22Rv1 (cell line): Measurements from ENCODE around the gene CLCN3.

ENCODE experiments used
- H3K27ac ChIP-seq: fragments of 450-650 bp; 2 replicates; pipeline ENCODE4 v1.5.1; 2017
- ZFX ChIP-seq: fragments of 450-650 bp; IDR thresholded peaks from 2 replicates; pipeline ENCODE4 v1.6.1; 2017; ENCODE audit warnings: antibody characterized with exemption, borderline replicate concordance
- TF ChIP-seq, protein P1 (sequence below): fragments of 450-650 bp; IDR thresholded peaks from 2 replicates; pipeline ENCODE4 v1.5.1; 2017; ENCODE audit warnings: mild to moderate bottlenecking

CLCN3 gene

DNA sequence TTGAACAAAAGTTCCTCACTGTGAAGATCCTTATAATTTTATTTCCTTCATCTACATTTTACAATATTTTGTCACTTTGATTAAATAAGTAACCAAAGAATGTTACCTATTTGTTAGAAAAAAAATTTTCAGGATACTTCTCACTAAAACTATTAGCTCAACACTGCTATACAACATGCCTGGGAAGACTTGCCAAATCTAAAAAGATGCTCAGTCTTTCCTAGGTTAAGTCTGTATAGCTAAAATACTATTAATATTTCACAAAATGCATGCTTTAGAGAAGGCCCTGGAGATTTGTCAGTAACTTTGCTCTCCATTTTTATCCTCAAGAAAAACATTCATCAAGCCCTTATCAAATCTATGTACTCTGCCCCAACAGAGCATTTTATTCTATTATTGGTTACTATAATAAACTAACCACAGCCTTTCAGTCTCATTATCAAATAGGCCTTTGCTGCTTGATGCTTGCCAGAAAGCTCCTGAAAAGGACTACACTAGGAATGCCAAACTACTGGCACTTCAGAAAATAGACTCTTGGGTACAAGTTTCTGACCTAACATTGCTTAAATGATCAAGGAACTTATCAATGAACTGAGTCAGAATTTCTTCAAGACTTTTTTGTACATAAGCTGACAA lies 25.7 kb upstream of the CLCN3 start:
- TF ChIP-seq ZFX, result no peak
- TF ChIP-seq, protein P1, sequence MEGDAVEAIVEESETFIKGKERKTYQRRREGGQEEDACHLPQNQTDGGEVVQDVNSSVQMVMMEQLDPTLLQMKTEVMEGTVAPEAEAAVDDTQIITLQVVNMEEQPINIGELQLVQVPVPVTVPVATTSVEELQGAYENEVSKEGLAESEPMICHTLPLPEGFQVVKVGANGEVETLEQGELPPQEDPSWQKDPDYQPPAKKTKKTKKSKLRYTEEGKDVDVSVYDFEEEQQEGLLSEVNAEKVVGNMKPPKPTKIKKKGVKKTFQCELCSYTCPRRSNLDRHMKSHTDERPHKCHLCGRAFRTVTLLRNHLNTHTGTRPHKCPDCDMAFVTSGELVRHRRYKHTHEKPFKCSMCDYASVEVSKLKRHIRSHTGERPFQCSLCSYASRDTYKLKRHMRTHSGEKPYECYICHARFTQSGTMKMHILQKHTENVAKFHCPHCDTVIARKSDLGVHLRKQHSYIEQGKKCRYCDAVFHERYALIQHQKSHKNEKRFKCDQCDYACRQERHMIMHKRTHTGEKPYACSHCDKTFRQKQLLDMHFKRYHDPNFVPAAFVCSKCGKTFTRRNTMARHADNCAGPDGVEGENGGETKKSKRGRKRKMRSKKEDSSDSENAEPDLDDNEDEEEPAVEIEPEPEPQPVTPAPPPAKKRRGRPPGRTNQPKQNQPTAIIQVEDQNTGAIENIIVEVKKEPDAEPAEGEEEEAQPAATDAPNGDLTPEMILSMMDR, result no peak

DNA sequence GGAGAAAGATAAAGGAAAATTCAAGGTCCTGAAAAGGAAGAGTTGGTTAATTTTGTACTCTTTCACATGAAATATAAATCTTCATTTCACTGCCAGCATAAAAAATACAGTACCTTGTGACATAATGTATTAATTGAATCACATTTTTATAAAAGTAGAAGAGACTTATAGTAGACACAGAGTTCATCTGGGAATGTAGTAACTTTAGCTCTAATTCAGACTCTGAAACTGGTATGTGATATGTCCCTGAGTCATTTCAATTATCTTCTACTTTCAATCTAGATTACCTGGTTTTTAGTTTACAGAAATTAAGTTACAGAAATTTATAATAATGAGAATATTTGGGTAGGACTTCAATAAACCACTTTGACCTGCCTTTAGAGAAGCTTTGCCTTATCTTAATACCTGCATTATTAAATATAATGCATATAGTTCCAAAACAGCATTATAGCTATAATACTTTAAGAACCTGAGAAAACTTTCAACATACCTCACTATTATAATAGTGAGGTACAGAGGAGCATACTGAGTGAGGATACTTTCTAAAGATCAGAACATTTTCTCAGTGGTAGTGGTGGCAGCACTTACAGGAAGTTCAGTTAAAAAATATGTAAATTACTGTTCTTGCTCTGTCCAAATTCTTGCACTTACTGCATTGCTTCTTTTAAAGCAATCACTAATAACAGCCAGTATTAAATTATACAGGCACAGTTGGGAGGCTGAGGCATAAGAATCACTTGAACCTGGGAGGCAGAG lies 19.2 kb upstream of the CLCN3 start:
- no peak overlapping the region for H3K27ac ChIP-seq
- TF ChIP-seq ZFX, result no peak
- TF ChIP-seq, protein P1, result no peak

More for the DNA sequence above, 25.7 kb upstream of the CLCN3 start:
- no peak overlapping the region for H3K27ac ChIP-seq

DNA sequence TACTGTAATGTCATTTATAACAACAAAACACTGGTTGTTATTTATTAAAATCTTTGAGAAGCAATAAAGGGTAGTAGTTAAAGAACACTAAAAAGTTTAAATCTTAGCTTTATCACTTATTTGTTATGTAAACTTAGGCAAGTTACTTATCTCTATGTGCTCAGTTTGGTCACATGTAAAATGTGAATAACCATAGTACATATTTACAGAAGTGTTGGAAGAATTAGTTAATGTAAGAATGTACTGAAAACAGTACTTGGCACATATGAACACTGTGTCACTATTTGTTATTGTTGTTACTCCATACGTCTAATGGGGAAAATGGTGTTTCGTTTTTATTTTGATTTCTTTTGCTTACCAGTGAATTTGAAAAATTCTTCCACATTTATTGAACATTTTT lies 17.1 kb upstream of the CLCN3 start:
- TF ChIP-seq ZFX, result no peak
- TF ChIP-seq, protein P1, result no peak
- H3K27ac ChIP-seq, result no peak overlapping the region

DNA sequence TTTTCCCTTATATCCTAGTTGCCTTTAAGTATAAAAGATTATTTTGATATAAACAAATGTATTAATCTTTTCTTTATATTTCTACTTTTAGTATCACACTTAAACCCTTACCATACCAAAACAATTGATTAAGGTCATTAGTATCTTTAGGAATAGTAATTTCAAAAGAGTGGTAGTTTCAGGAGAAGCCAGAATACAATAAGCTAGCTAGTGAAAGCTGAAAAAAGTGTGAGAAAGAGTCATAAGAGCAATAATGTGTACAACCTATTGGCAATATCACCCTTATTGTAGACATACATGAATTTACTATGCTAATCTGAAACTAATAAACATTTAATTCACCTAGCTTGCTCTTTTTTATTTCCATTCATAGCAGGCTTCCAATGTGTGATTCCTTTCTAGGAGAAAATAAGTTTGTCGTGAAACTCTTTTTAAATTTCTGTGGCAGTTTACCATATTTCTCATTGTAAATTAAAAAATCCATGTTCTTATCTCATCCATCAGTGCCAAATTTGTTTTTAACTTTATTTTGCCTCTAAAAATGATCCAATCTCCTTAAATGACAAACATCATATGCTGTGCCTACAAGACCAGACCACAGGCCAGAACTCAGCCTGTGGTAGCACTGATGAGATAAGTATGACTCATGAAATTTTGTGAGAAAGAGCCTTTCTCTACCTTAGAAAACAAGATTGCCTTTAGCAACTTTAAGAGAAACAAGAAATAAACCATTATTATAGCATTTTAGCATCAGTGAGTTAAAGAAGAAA lies 16.1 kb upstream of the CLCN3 start:
- TF ChIP-seq, protein P1, result no peak
- no peak for TF ChIP-seq ZFX
- H3K27ac ChIP-seq, result no peak overlapping the region

DNA sequence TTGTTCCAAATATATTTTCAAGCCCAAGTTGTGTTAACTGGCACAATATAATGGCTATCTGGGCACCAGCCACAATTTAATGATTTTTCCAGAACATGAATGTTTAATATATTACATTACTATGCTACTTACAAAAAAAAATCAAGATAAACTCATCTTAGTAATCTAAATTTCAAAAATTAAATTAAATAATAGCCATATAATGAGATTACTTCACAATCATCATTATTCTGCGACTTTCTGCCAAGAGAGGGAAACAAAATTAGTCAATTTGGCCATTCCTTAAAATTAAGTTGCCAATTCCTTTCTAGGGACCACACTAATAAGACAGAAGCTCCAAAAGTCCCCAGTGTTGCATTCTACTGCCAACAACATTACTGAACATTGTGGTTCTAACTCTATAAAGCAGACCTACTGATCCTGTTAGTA lies 15.5 kb upstream of the CLCN3 start:
- no peak overlapping the region for H3K27ac ChIP-seq

DNA sequence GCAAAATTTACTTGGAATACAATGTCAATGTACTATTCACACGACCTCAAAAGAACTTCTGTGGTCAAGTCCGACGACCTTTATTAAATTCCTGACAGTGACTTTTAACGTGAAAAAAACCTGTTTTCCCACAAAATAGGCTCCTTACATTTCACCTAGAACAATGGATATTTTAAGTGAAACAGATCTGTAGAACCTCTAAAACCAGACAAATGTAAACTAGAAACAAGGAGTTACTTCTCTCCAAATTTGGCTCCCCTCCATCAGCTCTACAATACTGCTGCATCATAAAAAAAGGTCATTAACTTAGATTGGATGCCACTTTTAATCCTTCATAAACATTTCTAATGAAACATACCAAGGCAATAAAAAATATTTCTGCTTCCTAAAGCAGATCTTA lies 9.2 kb upstream of the CLCN3 start:
- H3K27ac ChIP-seq, result no peak overlapping the region
- TF ChIP-seq ZFX, result no peak
- TF ChIP-seq, protein P1, result no peak

More for the DNA sequence above, 15.5 kb upstream of the CLCN3 start:
- no peak for TF ChIP-seq ZFX
- TF ChIP-seq, protein P1, result no peak
